ENCODE data around the gene NEGR1. TPM values are rescaled to one million over a fixed set of nuclear protein-coding genes. Genes with fewer than 3 reads are reported as not detected.

Gene NEGR1
- total RNA-seq, 1 donor from 2014 or later, result 19.2 TPM

- Histone ChIP-seq H3K9me3 (no peaks in the 10 kb centered on the region), H3K4me3 (no peak overlapping the region), H3K36me3 (no peaks in the 10 kb centered on the region), H3K27ac (no peak overlapping the region), H3K27me3 (no peaks in the 10 kb centered on the region), H3K4me1 (no peaks in the 10 kb centered on the region)
- no peak for DNase-seq (ENCODE audit: extremely low spot score in 2 of 2)
- intact Hi-C loops (cut with DNase I), result no loop called here
- TF ChIP-seq POLR2AphosphoS5 (IDR thresholded peaks at IDR 0.05; ENCODE audit: insufficient read depth in 1 of 2, low read depth in 1 of 2) (no peak), POLR2A (IDR thresholded peaks at IDR 0.05) (no peak)
- TF ChIP-seq, protein P1, sequence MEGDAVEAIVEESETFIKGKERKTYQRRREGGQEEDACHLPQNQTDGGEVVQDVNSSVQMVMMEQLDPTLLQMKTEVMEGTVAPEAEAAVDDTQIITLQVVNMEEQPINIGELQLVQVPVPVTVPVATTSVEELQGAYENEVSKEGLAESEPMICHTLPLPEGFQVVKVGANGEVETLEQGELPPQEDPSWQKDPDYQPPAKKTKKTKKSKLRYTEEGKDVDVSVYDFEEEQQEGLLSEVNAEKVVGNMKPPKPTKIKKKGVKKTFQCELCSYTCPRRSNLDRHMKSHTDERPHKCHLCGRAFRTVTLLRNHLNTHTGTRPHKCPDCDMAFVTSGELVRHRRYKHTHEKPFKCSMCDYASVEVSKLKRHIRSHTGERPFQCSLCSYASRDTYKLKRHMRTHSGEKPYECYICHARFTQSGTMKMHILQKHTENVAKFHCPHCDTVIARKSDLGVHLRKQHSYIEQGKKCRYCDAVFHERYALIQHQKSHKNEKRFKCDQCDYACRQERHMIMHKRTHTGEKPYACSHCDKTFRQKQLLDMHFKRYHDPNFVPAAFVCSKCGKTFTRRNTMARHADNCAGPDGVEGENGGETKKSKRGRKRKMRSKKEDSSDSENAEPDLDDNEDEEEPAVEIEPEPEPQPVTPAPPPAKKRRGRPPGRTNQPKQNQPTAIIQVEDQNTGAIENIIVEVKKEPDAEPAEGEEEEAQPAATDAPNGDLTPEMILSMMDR (IDR thresholded peaks at IDR 0.05), result no peak
Measured at GRCh38 chr1:71526824-71527223, 755.5 kb downstream of the NEGR1 start.

DNA sequence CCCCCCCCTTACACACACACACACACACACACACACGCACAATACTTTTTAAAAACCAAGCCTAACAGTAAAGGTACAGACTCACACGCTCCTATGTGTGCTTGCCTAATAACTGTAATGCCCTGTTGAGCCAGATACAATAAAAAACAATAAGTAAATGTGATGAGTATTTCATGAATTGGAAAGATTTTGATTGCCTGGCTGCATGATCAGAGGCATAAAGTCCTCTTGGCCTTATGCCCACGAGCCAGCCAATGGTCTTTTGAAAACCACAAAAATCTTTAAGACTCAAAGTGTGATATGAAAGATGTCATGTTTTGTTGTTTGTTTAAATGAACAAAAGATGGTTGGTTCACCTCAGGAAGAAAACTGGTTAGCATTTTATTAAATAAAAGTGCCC is 759.6 kb downstream of the NEGR1 start:
- TF ChIP-seq POLR2AphosphoS5 (IDR thresholded peaks at IDR 0.05; ENCODE audit: insufficient read depth in 1 of 2, low read depth in 1 of 2) (no peak), POLR2A (IDR thresholded peaks at IDR 0.05) (no peak)
- TF ChIP-seq, protein P1 (IDR thresholded peaks at IDR 0.05), result no peak
- Histone ChIP-seq H3K4me3 (no peak overlapping the region), H3K36me3 (no peaks in the 10 kb centered on the region), H3K4me1 (no peaks in the 10 kb centered on the region), H3K27me3 (no peaks in the 10 kb centered on the region), H3K9me3 (no peaks in the 10 kb centered on the region), H3K27ac (no peak overlapping the region)
- intact Hi-C loops (cut with DNase I), result no loop called here
- no peak for DNase-seq (ENCODE audit: extremely low spot score in 2 of 2)

GRCh38 chr1:71521655-71522264 is 760.6 kb downstream of the NEGR1 start:
- DNase-seq (ENCODE audit: extremely low spot score in 2 of 2), result no peak
- no peak for TF ChIP-seq POLR2AphosphoS5 (IDR thresholded peaks at IDR 0.05; ENCODE audit: insufficient read depth in 1 of 2, low read depth in 1 of 2)
- TF ChIP-seq POLR2A (IDR thresholded peaks at IDR 0.05), result no peak
- TF ChIP-seq, protein P1 (IDR thresholded peaks at IDR 0.05), result peak in 1 of 3 experiments; percentile 15

GRCh38 chr1:71511505-71511904 is 770.8 kb downstream of the NEGR1 start:
- Histone ChIP-seq H3K4me3 (no peak overlapping the region), H3K4me1 (no peaks in the 10 kb centered on the region), H3K9me3 (no peaks in the 10 kb centered on the region), H3K27ac (no peak overlapping the region), H3K36me3 (no peaks in the 10 kb centered on the region), H3K27me3 (no peaks in the 10 kb centered on the region)
- TF ChIP-seq, protein P1 (IDR thresholded peaks at IDR 0.05), result no peak
- TF ChIP-seq POLR2A (IDR thresholded peaks at IDR 0.05) (no peak), POLR2AphosphoS5 (IDR thresholded peaks at IDR 0.05; ENCODE audit: insufficient read depth in 1 of 2, low read depth in 1 of 2) (no peak)
- intact Hi-C loops (cut with DNase I), result no loop called here
- no peak for DNase-seq (ENCODE audit: extremely low spot score in 2 of 2)

More at GRCh38 chr1:71521655-71522264, 760.6 kb downstream of the NEGR1 start:
- Histone ChIP-seq H3K36me3 (no peaks in the 10 kb centered on the region), H3K27me3 (no peaks in the 10 kb centered on the region), H3K27ac (no peak overlapping the region), H3K9me3 (no peaks in the 10 kb centered on the region), H3K4me3 (no peak overlapping the region), H3K4me1 (no peaks in the 10 kb centered on the region)
- intact Hi-C loops (cut with DNase I), result no loop called here

GRCh38 chr1:71510725-71511124 is 771.6 kb downstream of the NEGR1 start:
- no peak overlapping the region for H3K4me3 ChIP-seq
- no peak for TF ChIP-seq POLR2AphosphoS5 (IDR thresholded peaks at IDR 0.05; ENCODE audit: insufficient read depth in 1 of 2, low read depth in 1 of 2)
- TF ChIP-seq, protein P1 (IDR thresholded peaks at IDR 0.05), result no peak
- TF ChIP-seq POLR2A (IDR thresholded peaks at IDR 0.05), result no peak
- no peaks in the 10 kb centered on the region for H3K4me1 ChIP-seq
- intact Hi-C loops (cut with DNase I), result no loop called here
- no peak for DNase-seq (ENCODE audit: extremely low spot score in 2 of 2)
- H3K36me3 ChIP-seq, result no peaks in the 10 kb centered on the region
- no peaks in the 10 kb centered on the region for H3K9me3 ChIP-seq
- H3K27me3 ChIP-seq, result no peaks in the 10 kb centered on the region
- no peak overlapping the region for H3K27ac ChIP-seq
